Hepatocyte (in vitro differentiated cells): Measurements from ENCODE around the gene SLC18A2. TPM values are rescaled to one million over a fixed set of nuclear protein-coding genes. Genes with fewer than 3 reads are reported as not detected.
A peak's percentile ranks its signal among the peaks of the same experiment; 100 is the strongest.

Experiments
- DNase-seq: peaks from one replicate; pipeline ENCODE4 v3.0.0-alpha.2; 2016; ENCODE audit warnings: low spot score
- H2AFZ ChIP-seq: fragments of 200-600 bp; sonication (generic); 2 replicates; pipeline ENCODE4 v1.6.0; 2016; ENCODE audit warnings: antibody characterized with exemption, mild to moderate bottlenecking
- H3K27ac ChIP-seq: fragments of 200-600 bp; sonication (generic); 2 replicates; pipeline ENCODE4 v1.5.1; 2016; ENCODE audit warnings: mild to moderate bottlenecking
- H3K27me3 ChIP-seq: fragments of 200-600 bp; sonication (generic); 2 replicates; pipeline ENCODE4 v1.6.1; 2016
- H3K36me3 ChIP-seq: fragments of 200-600 bp; sonication (generic); replicated peaks from 2 replicates; pipeline ENCODE4 v1.5.1; 2016; ENCODE audit warnings: low read depth; ENCODE audit not compliant: insufficient read depth
- H3K4me1 ChIP-seq: fragments of 200-600 bp; sonication (generic); 2 replicates; pipeline ENCODE4 v1.5.1; 2016; ENCODE audit warnings: mild to moderate bottlenecking, moderate library complexity; ENCODE audit not compliant: insufficient read depth
- H3K4me2 ChIP-seq: fragments of 200-600 bp; sonication (generic); 2 replicates; pipeline ENCODE4 v1.6.0; 2016
- H3K4me3 ChIP-seq: fragments of 200-600 bp; sonication (generic); 2 replicates; pipeline ENCODE4 v1.5.1; 2016; ENCODE audit warnings: mild to moderate bottlenecking
- H3K79me2 ChIP-seq: fragments of 200-600 bp; sonication (generic); 2 replicates; pipeline ENCODE4 v1.6.0; 2017; ENCODE audit warnings: mild to moderate bottlenecking
- H3K9me2 ChIP-seq: fragments of 200-600 bp; sonication (generic); replicated peaks from 2 replicates; pipeline ENCODE4 v1.6.0; 2017; ENCODE audit warnings: mild to moderate bottlenecking; ENCODE audit not compliant: insufficient read depth
- H3K9me3 ChIP-seq: fragments of 200-600 bp; sonication (generic); 2 replicates; pipeline ENCODE4 v1.5.1; 2016; ENCODE audit warnings: low read depth, mild to moderate bottlenecking
- H4K20me1 ChIP-seq: fragments of 200-600 bp; sonication (generic); 2 replicates; pipeline ENCODE4 v1.6.0; 2016; ENCODE audit warnings: mild to moderate bottlenecking; ENCODE audit not compliant: insufficient read depth, poor library complexity, severe bottlenecking
- EZH2 ChIP-seq: fragments of 200-600 bp; sonication (generic); IDR thresholded peaks from 2 replicates; pipeline ENCODE4 v1.6.1; 2016; ENCODE audit warnings: antibody characterized with exemption, mild to moderate bottlenecking, borderline replicate concordance
- EZH2phosphoT487 ChIP-seq: fragments of 200-600 bp; sonication (generic); IDR thresholded peaks from one replicate; pipeline ENCODE4 v1.6.1; 2018; ENCODE audit warnings: antibody characterized with exemption, mild to moderate bottlenecking, low read depth, moderate library complexity; ENCODE audit not compliant: unreplicated experiment, severe bottlenecking
- WGBS: methylation state at CpG from one replicate; pipeline ENCODE4 v1.1.6; 2016; ENCODE audit warnings: low lambda C conversion rate; ENCODE audit errors: missing lambda C conversion rate; 5-methylcytosine and 5-hydroxymethylcytosine counted together
- polyA plus RNA-seq: library from polyadenylated mRNA; unstranded; fragments of >200 nt; fragmentation: Nextera tagmentation; extraction: Ambion mirVana; gene quantifications from 2 replicates; pipeline ENCODE4 v1.2.1, GENCODE V29; 2016
- total RNA-seq: library from RNA; depleted of rRNA; stranded (reverse); fragments of >200 nt; gene quantifications from 2 replicates; pipeline ENCODE4 v1.2.3, GENCODE V29; 2014
- TF ChIP-seq, protein P1 (sequence below): fragments of 200-600 bp; sonication (generic); IDR thresholded peaks from 2 replicates; pipeline ENCODE4 v1.5.1; 2016; ENCODE audit warnings: antibody characterized with exemption, mild to moderate bottlenecking; ENCODE audit not compliant: poor library complexity

The SLC18A2 gene
- total and polyA plus RNA-seq, 2 experiments from 2014 or later, result 1.3 to 1.6 TPM

GRCh38 chr10:117215079-117215478 is 25.8 kb upstream of the SLC18A2 start:
- Histone ChIP-seq H3K27me3 (peaks cover 29% of the 10 kb centered on the region), H3K79me2 (no peaks in the 10 kb centered on the region), H3K4me3 (no peak overlapping the region), H3K36me3 (no peaks in the 10 kb centered on the region), H3K4me1 (peaks cover 4% of the 10 kb centered on the region), H3K4me2 (no peak overlapping the region), H3K9me2 (no peaks in the 10 kb centered on the region), H4K20me1 (no peaks in the 10 kb centered on the region), H3K27ac (no peak overlapping the region), H3K9me3 (no peaks in the 10 kb centered on the region), H2AFZ (no peak overlapping the region)
- 100% methylated on average over 2 of the region's 2 CpGs for WGBS
- TF ChIP-seq EZH2, result no peak
- TF ChIP-seq, protein P1, sequence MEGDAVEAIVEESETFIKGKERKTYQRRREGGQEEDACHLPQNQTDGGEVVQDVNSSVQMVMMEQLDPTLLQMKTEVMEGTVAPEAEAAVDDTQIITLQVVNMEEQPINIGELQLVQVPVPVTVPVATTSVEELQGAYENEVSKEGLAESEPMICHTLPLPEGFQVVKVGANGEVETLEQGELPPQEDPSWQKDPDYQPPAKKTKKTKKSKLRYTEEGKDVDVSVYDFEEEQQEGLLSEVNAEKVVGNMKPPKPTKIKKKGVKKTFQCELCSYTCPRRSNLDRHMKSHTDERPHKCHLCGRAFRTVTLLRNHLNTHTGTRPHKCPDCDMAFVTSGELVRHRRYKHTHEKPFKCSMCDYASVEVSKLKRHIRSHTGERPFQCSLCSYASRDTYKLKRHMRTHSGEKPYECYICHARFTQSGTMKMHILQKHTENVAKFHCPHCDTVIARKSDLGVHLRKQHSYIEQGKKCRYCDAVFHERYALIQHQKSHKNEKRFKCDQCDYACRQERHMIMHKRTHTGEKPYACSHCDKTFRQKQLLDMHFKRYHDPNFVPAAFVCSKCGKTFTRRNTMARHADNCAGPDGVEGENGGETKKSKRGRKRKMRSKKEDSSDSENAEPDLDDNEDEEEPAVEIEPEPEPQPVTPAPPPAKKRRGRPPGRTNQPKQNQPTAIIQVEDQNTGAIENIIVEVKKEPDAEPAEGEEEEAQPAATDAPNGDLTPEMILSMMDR, result no peak
- TF ChIP-seq EZH2phosphoT487, result no peak
- DNase-seq, result no peak

GRCh38 chr10:117216028-117216427 is 24.9 kb upstream of the SLC18A2 start:
- no peaks in the 10 kb centered on the region for H4K20me1 ChIP-seq
- no peak for TF ChIP-seq EZH2phosphoT487
- TF ChIP-seq, protein P1, result no peak
- no peak for TF ChIP-seq EZH2
- WGBS, result 88% methylated on average over 15 of the region's 15 CpGs
- H3K9me2 ChIP-seq, result no peaks in the 10 kb centered on the region
- no peak overlapping the region for H2AFZ ChIP-seq
- H3K4me3 ChIP-seq, result no peak overlapping the region
- no peak overlapping the region for H3K27ac ChIP-seq
- H3K36me3 ChIP-seq, result no peaks in the 10 kb centered on the region
- peak overlapping the region; percentile 100 for H3K4me2 ChIP-seq
- DNase-seq, result no peak
- peaks cover 4% of the 10 kb centered on the region for H3K4me1 ChIP-seq
- no peaks in the 10 kb centered on the region for H3K79me2 ChIP-seq
- no peaks in the 10 kb centered on the region for H3K9me3 ChIP-seq
- peaks cover 29% of the 10 kb centered on the region for H3K27me3 ChIP-seq

DNA sequence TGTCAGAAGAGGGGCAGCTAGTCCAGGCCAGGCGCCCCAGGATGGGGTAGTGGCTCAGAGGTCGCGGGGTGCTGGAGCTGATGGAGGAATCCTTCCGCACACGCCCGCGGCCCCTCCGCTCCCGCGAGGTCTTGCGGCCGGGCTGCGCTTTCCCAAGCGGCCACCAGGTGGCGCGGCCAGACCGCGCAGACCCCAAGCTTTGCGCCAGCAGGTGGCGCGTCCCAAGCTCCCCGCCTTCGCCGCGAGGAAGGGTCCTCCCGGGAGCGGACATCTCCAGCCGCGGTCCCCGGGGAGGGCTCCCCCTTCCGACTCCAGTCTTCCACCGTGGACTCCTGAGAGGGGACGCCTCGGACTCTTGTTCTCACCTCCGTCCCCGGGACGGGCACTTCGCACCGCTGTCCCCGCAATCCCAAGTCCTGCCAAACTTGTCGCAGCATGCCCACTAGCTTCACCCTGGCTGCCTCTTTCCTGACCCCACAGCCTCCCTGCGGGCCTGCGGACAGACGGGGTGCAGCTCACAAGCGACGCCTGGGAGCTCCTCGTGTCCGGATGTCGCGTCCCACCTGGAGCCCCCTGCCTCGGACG is 24.2 kb upstream of the SLC18A2 start:
- H3K27ac ChIP-seq, result no peak overlapping the region
- peak overlapping the region; percentile 100 for H3K4me2 ChIP-seq
- H3K9me2 ChIP-seq, result no peaks in the 10 kb centered on the region
- peaks cover 4% of the 10 kb centered on the region for H3K4me1 ChIP-seq
- no peaks in the 10 kb centered on the region for H3K9me3 ChIP-seq
- H3K79me2 ChIP-seq, result no peaks in the 10 kb centered on the region
- peak overlapping the region; percentile 67 for H3K4me3 ChIP-seq
- H3K36me3 ChIP-seq, result no peaks in the 10 kb centered on the region
- H3K27me3 ChIP-seq, result peaks cover 29% of the 10 kb centered on the region
- peak; percentile 89 for DNase-seq
- H2AFZ ChIP-seq, result peak overlapping the region; percentile 99
- WGBS, result 3% methylated on average over 43 of the region's 52 CpGs
- no peaks in the 10 kb centered on the region for H4K20me1 ChIP-seq
- TF ChIP-seq EZH2 (no peak), EZH2phosphoT487 (no peak)
- TF ChIP-seq, protein P1, result peak; percentile 100
